HCT116 (cell line): Measurements from ENCODE around the gene METTL1. TPM values are rescaled to one million over a fixed set of nuclear protein-coding genes. Genes with fewer than 3 reads are reported as not detected.

Experiments
- ATAC-seq: fragments of 200-7000 bp; cut with Tn5 transposase; 2 replicates; pipeline ENCODE4 v1.9.1; 2020; ENCODE audit warnings: mild to moderate bottlenecking, moderate library complexity
- BruUV-seq: library from RNA; stranded (reverse); fragments of 400-500 nt; replicated peaks from 2 replicates; lab custom pipeline; 2021; lab: Mats Ljungman, UMichigan
- CTCF ChIA-PET: fragments of 300-600 bp; sonication (Branson Sonifier 250); formaldehyde crosslinking; loops from one replicate; lab custom pipeline; 2021; ENCODE audit warnings: antibody characterized with exemption; lab: Charles Lee
- POLR2A ChIA-PET: fragments of 300-600, 350-600 bp; sonication (Branson Sonifier 250); formaldehyde crosslinking; loops from one replicate; lab custom pipeline; 2021; ENCODE audit warnings: antibody characterized with exemption; lab: Charles Lee
- RAD21 ChIA-PET, 2 experiments: fragments of 300-600 bp; sonication (Branson Sonifier 250); formaldehyde crosslinking; loops; one replicate each; lab custom pipeline; 2023; ENCODE audit warnings: low total read pairs in 2 of 2; ENCODE audit not compliant: uncharacterized antibody in 2 of 2, unreplicated experiment in 2 of 2, low non-redundant PET in 1 of 2; lab: Charles Lee
- DNase-seq: peaks from one replicate; pipeline ENCODE4 v3.0.0-alpha.2; 2010; ENCODE audit warnings: low read depth, low spot score
- H2AFZ ChIP-seq: fragments of 200-600 bp; shearing (Covaris generic), sonication (generic); 2 replicates; pipeline ENCODE4 v1.6.1; 2017; ENCODE audit warnings: low read depth, mixed run types, mixed read lengths, antibody characterized with exemption, low read length; ENCODE audit not compliant: poor library complexity, severe bottlenecking
- H3K27ac ChIP-seq: 2 replicates; pipeline ENCODE4 v1.5.1; 2012; ENCODE audit warnings: low read depth, low read length
- H3K27me3 ChIP-seq: fragments of 200-600 bp; sonication (generic); 2 replicates; pipeline ENCODE4 v1.6.1; 2016; ENCODE audit warnings: mixed run types, low read length, mixed read lengths; ENCODE audit not compliant: insufficient read depth
- H3K36me3 ChIP-seq, 2 experiments: fragments of 200-500 bp in 1 of 2; fragments of 200-600 bp in 1 of 2; sonication (Bioruptor generic) in 1 of 2; sonication (generic) in 1 of 2; 2 replicates each; pipeline versions ENCODE4 v1.5.1 to v1.6.1; 2014 to 2016; ENCODE audit warnings: low read length in 2 of 2, inconsistent platforms in 1 of 2, mixed read lengths in 1 of 2, mixed run types in 1 of 2; ENCODE audit not compliant: insufficient read depth in 2 of 2, control insufficient read depth in 1 of 2
- H3K4me1 ChIP-seq, 2 experiments: fragments of 200-600 bp in 1 of 2; sonication (generic) in 1 of 2; 2 replicates each; pipeline versions ENCODE4 v1.5.1 to v1.6.1; 2012 to 2017; ENCODE audit warnings: low read length in 2 of 2, inconsistent platforms in 1 of 2, mild to moderate bottlenecking in 1 of 2, mixed read lengths in 1 of 2, mixed run types in 1 of 2, moderate library complexity in 1 of 2; ENCODE audit not compliant: insufficient read depth in 2 of 2, control insufficient read depth in 1 of 2
- H3K4me2 ChIP-seq: fragments of 200-600 bp; sonication (generic); 2 replicates; pipeline ENCODE4 v1.6.1; 2017; ENCODE audit warnings: mixed run types, low read length, mixed read lengths
- H3K4me3 ChIP-seq, 2 experiments: fragments of 200-600 bp in 1 of 2; sonication (generic) in 1 of 2; replicated peaks in 1 of 2; 2 replicates each; pipeline ENCODE4 v1.5.1; 2011 to 2016; ENCODE audit warnings: low read length in 2 of 2, control low read depth in 1 of 2, low read depth in 1 of 2, mild to moderate bottlenecking in 1 of 2, mixed read lengths in 1 of 2, mixed run types in 1 of 2
- H3K79me2 ChIP-seq: fragments of 200-600 bp; sonication (generic); 2 replicates; pipeline ENCODE4 v1.6.1; 2017; ENCODE audit warnings: mild to moderate bottlenecking, mixed run types, low read length, moderate library complexity, mixed read lengths; ENCODE audit not compliant: insufficient read depth
- H3K9ac ChIP-seq: fragments of 200-600 bp; sonication (generic); 2 replicates; pipeline ENCODE4 v1.6.1; 2016; ENCODE audit warnings: low read length, mixed read lengths
- H3K9me2 ChIP-seq: fragments of 200-600 bp; sonication (generic), shearing (Covaris generic); 2 replicates; pipeline ENCODE4 v1.6.1; 2017; ENCODE audit warnings: mixed run types, mild to moderate bottlenecking, moderate library complexity; ENCODE audit not compliant: insufficient read depth
- H3K9me3 ChIP-seq, 2 experiments: fragments of 200-500 bp in 1 of 2; fragments of 200-600 bp in 1 of 2; sonication (Bioruptor generic) in 1 of 2; sonication (generic) in 1 of 2; 2 replicates each; pipeline ENCODE4 v1.6.1; 2014 to 2017; ENCODE audit warnings: low read length in 2 of 2, mixed read lengths in 2 of 2, inconsistent platforms in 1 of 2, low read depth in 1 of 2, mild to moderate bottlenecking in 1 of 2, mixed run types in 1 of 2, moderate library complexity in 1 of 2; ENCODE audit not compliant: control insufficient read depth in 1 of 2, insufficient read depth in 1 of 2
- H4K20me1 ChIP-seq: fragments of 200-600 bp; sonication (generic), shearing (Covaris generic); 2 replicates; pipeline ENCODE4 v1.6.1; 2017; ENCODE audit warnings: mixed run types, mild to moderate bottlenecking, moderate library complexity; ENCODE audit not compliant: insufficient read depth
- ATF3 ChIP-seq: IDR thresholded peaks from 2 replicates; pipeline ENCODE4 v1.6.1; 2012
- CBX3 ChIP-seq: IDR thresholded peaks from 2 replicates; pipeline ENCODE4 v1.6.1; 2012; ENCODE audit warnings: low read depth
- CEBPB ChIP-seq: IDR thresholded peaks from 2 replicates; pipeline ENCODE4 v1.6.1; 2012; ENCODE audit warnings: low read depth
- EGR1 ChIP-seq: IDR thresholded peaks from 2 replicates; pipeline ENCODE4 v1.6.1; 2012; ENCODE audit warnings: low read depth
- ELF1 ChIP-seq: IDR thresholded peaks from 2 replicates; pipeline ENCODE4 v1.6.1; 2012; ENCODE audit warnings: low read depth, borderline replicate concordance
- EZH2phosphoT487 ChIP-seq: fragments of 200-600 bp; IDR thresholded peaks from 2 replicates; pipeline ENCODE4 v1.6.1; 2018; ENCODE audit warnings: antibody characterized with exemption, borderline replicate concordance
- FOSL1 ChIP-seq: IDR thresholded peaks from 2 replicates; pipeline ENCODE4 v1.6.1; 2012; ENCODE audit warnings: low read depth
- JUND ChIP-seq: IDR thresholded peaks from 2 replicates; pipeline ENCODE4 v1.6.1; 2012
- MAX ChIP-seq: IDR thresholded peaks from 2 replicates; pipeline ENCODE4 v1.6.1; 2012
- POLR2A ChIP-seq: IDR thresholded peaks from 2 replicates; pipeline ENCODE4 v1.7.0; 2011; ENCODE audit warnings: borderline replicate concordance; ENCODE audit not compliant: insufficient read depth, insufficient read length; ENCODE audit errors: extremely low read depth
- RAD21 ChIP-seq: IDR thresholded peaks from 2 replicates; pipeline ENCODE4 v1.6.1; 2012; ENCODE audit warnings: low read depth, mild to moderate bottlenecking
- SIN3A ChIP-seq: IDR thresholded peaks from 2 replicates; pipeline ENCODE4 v1.6.1; 2012; ENCODE audit warnings: low read depth
- SP1 ChIP-seq: IDR thresholded peaks from 2 replicates; pipeline ENCODE4 v1.6.1; 2012; ENCODE audit warnings: low read depth
- SRF ChIP-seq: IDR thresholded peaks from 2 replicates; pipeline ENCODE4 v1.6.1; 2012; ENCODE audit warnings: low read depth
- YY1 ChIP-seq: IDR thresholded peaks from 2 replicates; pipeline ENCODE4 v1.6.1; 2011; ENCODE audit warnings: low read length, low read depth, moderate library complexity, mild to moderate bottlenecking; ENCODE audit not compliant: insufficient replicate concordance; ENCODE audit errors: extremely low read depth
- ZBTB33 ChIP-seq: IDR thresholded peaks from 2 replicates; pipeline ENCODE4 v1.6.1; 2011; ENCODE audit warnings: mild to moderate bottlenecking, low read length, moderate library complexity; ENCODE audit not compliant: insufficient replicate concordance; ENCODE audit errors: extremely low read depth
- ZNF274 ChIP-seq: fragments of 200-500 bp; sonication (Bioruptor generic); IDR thresholded peaks from 2 replicates; pipeline ENCODE4 v1.6.1; 2014; ENCODE audit warnings: mild to moderate bottlenecking, low read depth, low read length, inconsistent platforms
- intact Hi-C: fragments of 100-400 bp; cut with micrococcal nuclease; formaldehyde crosslinking; loops from 2 replicates; pipeline ENCODE4 v1.10.0; 2022
- total RNA-seq: library from RNA; stranded (reverse); gene quantifications from one replicate; pipeline ENCODE4 v1.2.1, GENCODE V29; 2021; ENCODE audit not compliant: unreplicated experiment

Gene METTL1
- total RNA-seq, 1 experiment from 2014 or later = 56.6 TPM

- CTCF ChIA-PET = no interaction called here
- intact Hi-C loops = no loop called here
- peak overlapping the region; percentile 69 for H3K27ac ChIP-seq
Observed at GRCh38 chr12:57751432-57751787, 20.5 kb downstream of the METTL1 start.

More at GRCh38 chr12:57751432-57751787, 20.5 kb downstream of the METTL1 start:
- H3K4me3 ChIP-seq = peak overlapping the region; percentile 82 to 98
- ChIA-PET RAD21 (no interaction called here), POLR2A (no interaction called here)
- peak overlapping the region; percentile 95 for H3K9ac ChIP-seq
- H3K9me2 ChIP-seq = no peaks in the 10 kb centered on the region
- peaks cover 33% of the 10 kb centered on the region for H3K79me2 ChIP-seq
- no peaks in the 10 kb centered on the region for H4K20me1 ChIP-seq
- peaks cover 18 to 39% of the 10 kb centered on the region in 2 experiments for H3K4me1 ChIP-seq
- H3K4me2 ChIP-seq = peak overlapping the region; percentile 88
- H2AFZ ChIP-seq = no peak overlapping the region
- H3K27me3 ChIP-seq = no peaks in the 10 kb centered on the region
- ATAC-seq = no peak
- no peak for DNase-seq
- BruUV-seq = no TSS peak
- H3K36me3 ChIP-seq = peaks cover 18 to 29% of the 10 kb centered on the region in 2 experiments; a peak in 3 of 4 replicates
- no peaks in the 10 kb centered on the region for H3K9me3 ChIP-seq
- TF ChIP-seq EGR1 (no peak), CBX3 (no peak), JUND (no peak), POLR2A (no peak), RAD21 (no peak), MAX (no peak), CEBPB (no peak), ATF3 (no peak), YY1 (no peak), SRF (no peak), EZH2phosphoT487 (no peak), SP1 (no peak), ZNF274 (no peak), ZBTB33 (no peak), ELF1 (no peak), SIN3A (no peak), FOSL1 (no peak)
- TF ChIP-seq, all 23 proteins: peak for 0
